NOMO-1 (cell line): ENCODE measurements around the gene SEMA3E.

ENCODE experiments used
- DNase-seq, 2 experiments: peaks; one replicate each; lab custom pipeline; 2025; ENCODE audit not compliant: unreplicated experiment in 2 of 2; lab: John Stamatoyannopoulos, UW

The SEMA3E gene

DNA sequence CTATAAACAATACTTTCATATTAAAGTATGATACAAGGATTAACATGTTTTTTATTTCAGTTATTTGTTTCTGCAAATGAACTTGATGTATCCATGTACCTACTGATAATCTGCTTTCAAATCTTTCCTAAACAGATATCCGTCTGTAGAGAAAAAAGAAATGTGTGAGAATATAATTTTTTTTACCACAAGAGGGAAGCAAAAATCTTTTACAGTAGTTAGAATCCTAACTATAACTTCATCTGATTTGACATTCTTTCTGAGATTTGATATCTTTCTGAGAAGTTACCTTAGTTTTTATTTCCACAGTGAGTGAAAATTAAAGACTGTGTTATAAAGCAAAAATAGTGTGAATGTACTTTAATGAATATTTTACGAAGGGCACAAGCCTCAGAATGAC, 282.3 kb downstream of the SEMA3E start:
- DNase-seq, result no peak

- no peak for DNase-seq
These were observed 283.2 kb downstream of the SEMA3E start for GRCh38 chr7:83365746-83366145.

DNA sequence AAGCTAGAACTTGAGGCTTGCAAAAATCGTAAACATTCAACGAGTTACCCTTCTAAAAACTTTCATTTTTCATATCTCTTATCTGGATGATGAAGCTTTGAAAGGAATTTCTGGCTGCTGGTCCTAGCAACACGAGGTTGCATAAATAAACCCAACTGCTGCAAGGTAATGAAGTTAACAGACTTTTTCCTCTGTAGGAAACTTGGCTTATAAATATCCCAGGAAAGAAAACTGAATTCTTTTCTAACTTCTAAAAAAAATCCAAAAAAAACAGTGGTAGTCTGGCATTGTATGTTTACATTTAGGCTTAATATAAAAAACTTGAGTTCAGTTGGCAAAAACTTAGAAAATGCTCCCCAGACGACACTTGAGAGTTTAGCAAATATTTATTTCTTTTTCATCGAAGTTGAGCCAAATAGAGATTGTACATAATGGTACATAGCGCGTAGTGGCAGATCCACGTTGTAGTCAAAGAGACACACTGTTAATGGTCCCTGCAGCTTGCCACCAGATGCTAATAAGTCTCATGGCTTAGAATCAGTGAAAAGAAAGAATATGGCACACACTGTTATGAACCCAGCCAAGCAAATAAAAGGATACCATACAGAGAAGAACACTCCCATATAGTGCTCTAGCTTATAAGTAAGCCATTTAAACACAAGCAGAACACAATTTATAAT, 285.9 kb downstream of the SEMA3E start:
- no peak for DNase-seq

GRCh38 chr7:83359108-83359507, 289.8 kb downstream of the SEMA3E start:
- no peak for DNase-seq

GRCh38 chr7:83355143-83355542, 293.8 kb downstream of the SEMA3E start:
- DNase-seq, result no peak

- DNase-seq, result no peak
These were observed 300.9 kb downstream of the SEMA3E start for GRCh38 chr7:83347945-83348444.

- no peak for DNase-seq
These were observed 309.0 kb downstream of the SEMA3E start for GRCh38 chr7:83339907-83340306.

DNA sequence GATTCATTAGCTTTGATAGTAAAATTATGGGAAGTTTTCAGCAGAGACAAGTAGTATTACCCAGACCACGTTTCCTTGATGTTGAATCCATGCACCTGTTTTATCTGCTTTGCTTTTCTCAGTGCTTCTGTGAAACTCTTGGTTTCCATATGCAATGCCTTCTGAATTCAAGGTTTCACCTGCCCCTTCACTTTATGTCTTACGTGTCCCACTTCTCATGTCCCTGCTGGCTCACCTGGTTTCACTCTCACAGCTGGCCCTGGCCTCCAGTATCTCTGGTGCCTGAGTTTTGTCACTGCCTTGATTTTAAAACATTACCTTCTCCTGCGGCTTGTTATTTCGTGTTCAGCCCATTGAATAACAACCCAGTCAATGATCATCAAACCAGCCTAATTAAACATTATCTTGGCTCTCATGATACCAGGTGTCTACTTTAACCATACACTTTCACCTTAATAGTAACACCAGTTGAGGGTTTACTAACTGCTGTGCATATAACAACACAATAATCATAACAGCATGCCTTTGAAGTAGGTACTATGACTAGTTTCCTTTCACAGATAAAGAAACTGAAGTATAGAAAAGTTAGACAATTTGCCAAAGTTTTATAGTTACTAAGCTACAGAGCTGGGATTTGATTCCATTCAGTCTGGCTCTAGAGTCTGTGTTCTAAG, 310.5 kb downstream of the SEMA3E start:
- DNase-seq, result no peak

DNA sequence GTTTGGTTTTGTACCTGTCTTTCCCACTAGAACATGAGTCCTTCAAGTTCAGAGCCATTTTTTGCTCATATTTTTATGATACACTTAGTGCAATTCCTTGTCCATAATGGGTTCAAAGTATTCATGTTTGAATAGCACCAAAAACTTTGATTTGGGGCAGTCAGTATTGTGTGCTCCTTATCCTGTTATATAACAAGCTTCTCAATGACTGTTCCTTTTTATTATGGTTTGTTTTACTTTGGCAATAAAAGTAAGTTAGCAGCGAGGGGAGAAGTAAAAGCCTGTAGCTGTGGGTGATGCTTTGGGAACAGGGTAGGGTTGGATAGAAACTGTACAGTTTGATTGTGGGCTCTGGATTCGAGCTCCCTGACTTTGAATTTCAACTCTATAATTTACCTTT, 311.9 kb downstream of the SEMA3E start:
- DNase-seq, result no peak

- DNase-seq, result no peak
These were observed 322.7 kb downstream of the SEMA3E start for GRCh38 chr7:83326223-83326622.

DNA sequence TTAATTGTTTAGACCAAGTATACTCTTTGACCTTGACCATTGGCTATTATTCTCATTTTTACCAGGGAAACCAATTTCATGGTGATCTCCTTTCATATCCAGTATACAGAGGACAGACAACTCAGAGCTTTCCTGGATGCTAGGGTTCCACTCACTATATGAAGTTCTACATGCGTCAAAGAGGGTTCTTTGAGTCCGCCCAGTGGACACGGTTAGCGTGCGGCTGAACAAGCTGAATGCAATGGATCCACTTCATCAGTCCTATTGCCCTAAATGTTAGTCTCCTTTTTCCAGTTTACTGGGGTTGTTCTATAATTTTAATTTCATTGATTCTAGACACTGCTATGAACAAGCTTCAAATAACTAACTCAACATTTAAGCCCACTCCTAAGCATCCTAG, 323.9 kb downstream of the SEMA3E start:
- DNase-seq, result no peak

- DNase-seq, result no peak
These were observed 324.3 kb downstream of the SEMA3E start for GRCh38 chr7:83324596-83324995.

DNA sequence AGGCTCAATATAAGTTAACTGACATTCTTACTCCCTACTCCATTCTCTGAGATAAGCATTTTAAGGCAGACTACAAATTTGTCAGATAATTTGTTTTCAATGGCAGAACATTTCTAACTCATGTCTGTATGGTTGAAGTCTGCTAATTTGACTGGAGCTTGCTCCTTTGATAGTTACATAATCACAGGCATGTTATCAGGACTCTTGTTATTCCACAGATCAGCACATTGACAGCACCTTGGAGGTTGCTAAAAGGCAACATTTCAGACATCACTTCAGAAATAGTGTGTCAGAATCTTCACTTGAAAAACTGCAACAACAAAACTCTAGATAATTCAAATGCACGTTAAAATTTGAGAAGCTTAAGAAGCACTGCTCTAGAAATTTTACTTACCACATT, 327.9 kb downstream of the SEMA3E start:
- DNase-seq, result no peak

DNA sequence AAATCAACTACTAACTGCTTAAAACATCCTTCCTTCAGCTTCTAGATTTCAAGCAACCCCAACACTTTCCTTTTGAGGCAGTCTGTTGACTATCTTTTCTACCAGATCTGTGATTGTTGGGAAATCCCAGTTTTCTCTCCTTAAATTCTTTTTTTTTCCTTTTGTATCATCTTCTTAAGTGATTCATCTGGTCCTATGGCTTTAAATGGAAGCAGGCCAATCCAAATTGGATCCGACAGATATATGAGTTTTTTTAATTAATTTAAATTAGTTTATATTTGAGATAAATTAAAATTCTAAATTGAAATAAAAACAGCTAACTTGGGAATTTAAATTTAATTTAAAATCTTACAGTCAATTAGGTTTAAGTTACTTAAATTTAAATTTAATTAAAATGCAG, 335.0 kb downstream of the SEMA3E start:
- no peak for DNase-seq
